ENCODE data around the gene RREB1. TPM values are rescaled to one million over a fixed set of nuclear protein-coding genes. Genes with fewer than 3 reads are reported as not detected.
A peak's percentile ranks its signal among the peaks of the same experiment; 100 is the strongest.

Gene RREB1
- total RNA-seq, 1 donor from 2014 or later: 13.2 TPM

DNA sequence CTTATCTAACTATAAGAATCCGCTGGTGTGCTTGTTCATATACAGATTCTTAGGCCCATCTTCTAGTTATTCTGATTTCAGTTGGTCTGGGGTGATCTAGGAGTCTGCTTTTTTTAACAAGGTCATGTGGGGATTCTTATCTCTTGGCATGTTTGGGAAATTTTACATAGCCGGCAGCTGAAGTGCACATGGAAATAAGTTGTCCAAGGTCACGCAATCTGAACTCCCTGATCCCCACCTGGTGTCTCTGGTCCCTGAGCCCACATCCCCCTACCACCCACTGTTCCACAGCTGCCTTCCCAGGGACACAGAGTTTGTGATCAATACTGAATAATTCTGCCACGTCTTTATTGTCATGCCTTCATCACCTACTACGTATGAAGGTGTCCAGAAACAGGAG is 114.4 kb downstream of the RREB1 start:
- no peak for DNase-seq (ENCODE audit: low spot score)

- DNase-seq (ENCODE audit: low spot score): no peak
Observed at GRCh38 chr6:7224731-7225130, 117.0 kb downstream of the RREB1 start.

- no peak for DNase-seq (ENCODE audit: low spot score)
Observed at GRCh38 chr6:7228662-7229375, 121.1 kb downstream of the RREB1 start.

DNA sequence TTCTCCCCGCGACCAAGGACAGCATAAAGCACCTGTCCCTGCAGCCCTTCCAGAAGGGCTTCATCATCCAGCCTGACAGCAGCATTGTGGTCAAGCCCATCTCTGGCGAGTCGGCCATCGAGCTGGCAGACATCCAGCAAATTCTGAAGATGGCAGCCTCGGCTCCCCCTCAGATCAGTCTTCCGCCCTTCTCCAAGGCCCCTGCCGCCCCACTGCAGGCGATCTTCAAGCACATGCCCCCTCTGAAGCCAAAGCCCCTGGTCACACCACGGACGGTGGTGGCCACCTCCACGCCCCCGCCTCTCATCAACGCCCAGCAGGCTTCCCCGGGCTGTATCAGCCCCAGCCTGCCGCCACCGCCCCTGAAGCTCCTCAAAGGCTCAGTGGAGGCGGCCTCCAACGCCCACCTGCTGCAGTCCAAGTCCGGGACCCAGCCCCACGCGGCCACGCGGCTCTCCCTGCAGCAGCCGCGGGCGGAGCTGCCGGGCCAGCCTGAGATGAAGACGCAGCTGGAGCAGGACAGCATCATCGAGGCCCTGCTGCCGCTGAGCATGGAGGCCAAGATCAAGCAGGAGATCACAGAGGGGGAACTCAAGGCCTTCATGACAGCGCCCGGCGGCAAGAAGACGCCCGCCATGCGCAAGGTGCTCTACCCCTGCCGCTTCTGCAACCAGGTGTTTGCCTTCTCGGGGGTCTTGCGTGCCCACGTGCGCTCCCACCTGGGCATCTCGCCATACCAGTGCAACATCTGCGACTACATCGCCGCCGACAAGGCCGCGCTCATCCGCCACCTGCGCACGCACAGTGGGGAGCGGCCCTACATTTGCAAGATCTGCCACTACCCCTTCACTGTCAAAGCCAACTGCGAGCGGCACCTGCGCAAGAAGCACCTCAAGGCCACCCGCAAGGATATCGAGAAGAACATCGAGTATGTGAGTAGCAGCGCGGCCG is 121.9 kb downstream of the RREB1 start:
- DNase-seq (ENCODE audit: low spot score): no peak

DNA sequence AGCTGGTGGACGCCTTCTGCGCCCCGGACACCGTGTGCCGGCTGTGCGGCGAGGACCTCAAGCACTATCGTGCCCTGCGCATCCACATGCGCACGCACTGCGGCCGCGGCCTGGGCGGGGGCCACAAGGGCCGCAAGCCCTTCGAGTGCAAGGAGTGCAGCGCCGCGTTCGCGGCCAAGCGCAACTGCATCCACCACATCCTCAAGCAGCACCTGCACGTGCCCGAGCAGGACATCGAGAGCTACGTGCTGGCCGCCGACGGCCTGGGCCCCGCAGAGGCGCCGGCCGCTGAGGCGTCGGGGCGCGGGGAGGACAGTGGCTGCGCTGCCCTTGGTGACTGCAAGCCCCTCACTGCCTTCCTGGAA is 122.5 kb downstream of the RREB1 start:
- DNase-seq (ENCODE audit: low spot score): no peak

- DNase-seq (ENCODE audit: low spot score): no peak
Observed at GRCh38 chr6:7230956-7231713, 123.4 kb downstream of the RREB1 start.

GRCh38 chr6:7232351-7232750 is 124.6 kb downstream of the RREB1 start:
- DNase-seq (ENCODE audit: low spot score): no peak

GRCh38 chr6:7234547-7234946 is 126.8 kb downstream of the RREB1 start:
- DNase-seq (ENCODE audit: low spot score): no peak

DNA sequence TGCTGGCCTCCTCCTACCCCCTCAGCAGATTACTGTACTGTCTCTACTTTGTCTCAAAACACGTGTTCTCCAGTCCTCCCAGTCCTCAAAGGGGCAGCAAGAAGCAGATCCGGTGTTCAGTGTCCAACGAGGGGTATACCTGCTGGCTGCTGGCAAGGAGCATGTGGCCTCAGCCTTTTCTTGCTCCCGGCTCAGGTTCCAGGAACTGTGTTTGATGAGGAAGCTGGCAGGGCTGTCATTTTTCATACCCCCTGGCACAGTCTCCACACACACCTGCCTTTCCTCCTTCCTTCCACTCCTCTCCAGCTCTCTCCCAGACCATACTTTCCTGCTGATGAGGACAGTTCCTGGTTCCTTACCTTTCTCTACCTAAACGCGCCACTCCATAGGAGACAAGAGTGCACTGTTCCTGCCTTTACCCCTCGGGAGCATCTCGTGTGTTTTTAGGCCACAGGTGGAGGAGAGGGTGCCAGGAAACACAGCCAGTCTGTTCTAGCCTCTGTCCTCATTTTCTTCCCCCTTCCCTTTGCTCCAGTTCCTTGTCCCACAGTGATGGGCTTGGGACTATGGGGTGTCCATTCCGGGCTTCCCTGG is 128.0 kb downstream of the RREB1 start:
- DNase-seq (ENCODE audit: low spot score): no peak

- DNase-seq (ENCODE audit: low spot score): no peak
Observed at GRCh38 chr6:7236306-7237209, 128.8 kb downstream of the RREB1 start.

DNA sequence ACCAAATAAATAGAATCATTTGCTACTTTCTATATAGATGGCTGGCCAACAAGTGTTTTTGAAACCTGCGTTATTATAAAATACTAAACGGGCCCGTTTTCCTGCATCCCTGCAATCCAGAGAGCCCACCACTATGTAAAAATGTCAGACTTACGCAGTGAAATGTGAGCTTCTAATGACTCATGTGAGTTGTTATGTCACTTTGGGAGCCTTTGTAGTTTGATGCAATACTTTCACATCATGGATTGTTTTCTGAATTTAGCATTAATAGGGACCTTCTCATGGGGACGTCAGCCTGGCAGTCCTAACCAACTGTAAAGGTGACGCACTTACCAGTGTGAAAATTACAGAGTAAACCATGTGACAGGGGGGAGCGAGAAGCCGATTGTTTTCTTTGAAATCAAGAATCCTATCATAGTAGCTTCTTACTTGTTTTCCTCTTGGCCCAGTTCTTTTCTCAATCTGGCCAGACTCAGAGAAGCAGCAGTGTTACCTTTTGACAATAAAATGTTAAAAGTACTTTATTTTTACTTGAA is 130.0 kb downstream of the RREB1 start:
- no peak for DNase-seq (ENCODE audit: low spot score)

- no peak for DNase-seq (ENCODE audit: low spot score)
Observed at GRCh38 chr6:7238526-7238899, 130.8 kb downstream of the RREB1 start.

DNA sequence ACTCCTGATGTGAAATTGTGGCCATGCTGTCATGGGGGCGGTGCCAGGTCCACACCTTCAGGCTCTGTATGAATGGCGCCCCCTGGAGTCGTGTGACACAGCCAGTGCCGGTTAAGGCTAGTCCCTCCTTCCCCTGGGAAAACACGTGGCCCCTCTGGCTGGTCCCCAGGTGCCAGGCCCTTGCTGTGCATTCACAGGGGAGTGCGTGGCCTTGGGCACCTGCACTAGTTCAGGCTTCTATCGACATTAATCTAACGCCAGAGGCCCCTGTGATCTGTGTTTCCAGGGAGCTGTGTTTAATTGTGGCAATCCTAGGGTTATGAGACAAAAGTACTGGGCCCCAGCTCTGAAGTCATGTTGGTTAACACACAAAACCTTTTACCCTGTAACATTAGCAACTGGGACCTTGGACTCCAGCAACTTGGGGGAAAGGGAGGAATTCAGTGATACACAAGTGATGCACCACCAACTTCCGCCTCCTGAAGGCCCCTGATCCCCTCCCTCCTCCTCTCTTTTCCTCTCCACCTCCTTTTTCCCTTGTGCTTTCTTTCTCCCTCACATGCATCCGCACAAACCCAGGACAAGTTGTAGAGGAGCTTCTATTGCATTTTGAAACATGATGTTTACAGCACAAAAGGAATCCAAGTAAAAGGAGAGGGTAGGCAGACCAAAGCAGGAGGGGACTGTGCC is 131.3 kb downstream of the RREB1 start:
- DNase-seq (ENCODE audit: low spot score): peak; percentile 59

DNA sequence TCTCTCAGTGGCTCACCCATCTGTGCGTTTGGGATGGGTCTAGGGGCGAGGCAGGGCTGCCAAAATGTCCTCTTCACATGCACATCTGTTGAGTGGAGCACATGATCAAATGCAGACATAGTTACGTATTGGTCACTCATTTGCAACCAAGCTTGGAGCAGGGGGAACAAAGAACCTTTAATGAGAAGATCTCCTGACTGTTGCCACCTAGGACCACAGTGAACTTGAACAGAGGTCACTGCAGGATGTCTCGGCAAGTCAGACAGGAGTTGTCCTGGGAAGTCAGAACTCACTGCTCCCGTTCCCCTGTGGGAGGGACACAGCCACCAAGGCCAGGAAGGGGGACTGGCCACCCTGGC is 131.8 kb downstream of the RREB1 start:
- DNase-seq (ENCODE audit: low spot score): no peak

DNA sequence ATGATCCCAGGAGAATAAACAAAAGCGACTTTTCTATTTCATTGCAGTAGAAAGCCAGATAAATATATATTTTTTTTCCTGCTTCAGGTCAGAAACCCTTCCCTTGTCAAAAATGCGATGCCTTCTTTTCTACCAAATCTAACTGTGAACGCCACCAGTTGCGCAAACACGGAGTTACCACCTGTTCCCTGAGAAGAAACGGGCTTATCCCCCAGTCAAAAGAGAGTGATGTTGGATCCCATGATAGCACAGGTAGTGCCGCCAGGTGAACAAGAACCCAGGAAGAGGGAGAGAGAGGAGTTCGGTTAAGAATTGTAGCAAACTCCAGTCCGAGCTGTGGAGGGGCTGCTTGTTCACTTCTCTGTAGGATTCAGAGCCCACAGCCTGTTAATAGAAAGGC is 132.6 kb downstream of the RREB1 start:
- no peak for DNase-seq (ENCODE audit: low spot score)

GRCh38 chr6:7241160-7241559 is 133.4 kb downstream of the RREB1 start:
- no peak for DNase-seq (ENCODE audit: low spot score)

DNA sequence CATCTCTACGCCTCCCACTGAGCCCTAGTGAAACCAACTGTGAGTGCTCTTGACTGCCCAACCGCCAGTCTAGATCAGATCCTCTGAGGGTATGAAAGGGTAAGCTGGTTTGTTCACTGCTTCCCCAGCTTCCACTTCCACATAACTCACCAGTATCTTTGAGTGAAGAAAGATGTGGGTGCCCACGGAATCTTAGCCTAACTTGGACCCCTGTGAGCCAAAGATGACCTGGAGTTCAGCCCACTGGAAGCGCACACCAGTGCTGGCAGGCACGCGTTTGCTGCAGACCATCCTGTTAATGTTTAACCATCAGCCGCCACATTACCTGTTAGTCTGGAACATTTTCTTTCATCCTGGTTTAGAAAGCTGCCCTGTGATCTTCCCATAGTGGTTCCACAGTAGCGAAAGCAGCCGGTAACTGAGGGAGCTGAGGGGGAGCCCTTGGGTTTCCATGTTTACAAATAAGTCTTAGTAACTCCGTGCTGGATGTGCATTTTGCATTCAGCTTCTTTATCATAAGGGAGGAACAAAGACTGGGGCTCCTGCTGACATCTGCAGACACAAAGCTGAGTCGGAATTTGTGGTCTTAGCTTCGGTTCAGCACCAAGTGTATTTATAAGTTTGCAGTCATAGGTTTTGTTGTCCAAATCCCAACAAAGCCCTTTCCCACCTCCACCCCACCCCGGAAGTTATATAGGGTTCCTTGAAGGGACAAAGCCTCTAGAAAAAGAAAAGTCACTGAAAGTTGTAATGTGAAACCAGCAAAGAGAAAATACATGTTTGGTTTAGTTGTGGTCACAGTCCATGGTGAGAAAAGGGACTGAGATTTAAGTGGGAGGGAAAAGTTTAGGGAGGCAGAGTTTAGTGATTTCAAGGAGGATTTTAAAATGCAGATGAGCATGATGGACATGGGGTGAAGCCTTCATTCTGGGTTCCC is 134.2 kb downstream of the RREB1 start:
- no peak for DNase-seq (ENCODE audit: low spot score)

- DNase-seq (ENCODE audit: low spot score): no peak
Observed at GRCh38 chr6:7242835-7243178, 135.0 kb downstream of the RREB1 start.
